Psoas muscle (tissue), 8 donors: ENCODE measurements around the gene HSPA13. TPM values are rescaled to one million over a fixed set of nuclear protein-coding genes. Genes with fewer than 3 reads are reported as not detected.
A peak's percentile ranks its signal among the peaks of the same experiment; 100 is the strongest.

Experiments
- ATAC-seq, 4 donors: fragments of 200-7000 bp; cut with Tn5 transposase; one replicate each; pipeline ENCODE4 v1.9.1; 2020; ENCODE audit warnings: moderate library complexity in 3 of 4, mild to moderate bottlenecking in 2 of 4
- DNase-seq, 2 donors: peaks; one replicate each; pipeline ENCODE4 v3.0.0-alpha.2; 2020
- H3K27ac ChIP-seq: fragments of 200-600 bp; one replicate; pipeline ENCODE4 v1.8.0; 2022
- H3K27me3 ChIP-seq, 3 donors: fragments of 200-600 bp in 1 of 3; one replicate each; pipeline versions ENCODE4 v1.6.1 to v1.8.0; 2013 to 2022; ENCODE audit warnings: low read length in 2 of 3, mild to moderate bottlenecking in 2 of 3, moderate library complexity in 1 of 3; ENCODE audit not compliant: insufficient read depth in 3 of 3
- H3K36me3 ChIP-seq, 2 donors: fragments of 200-600 bp in 1 of 2; one replicate each; pipeline versions ENCODE4 v1.6.1 to v1.8.0; 2013 to 2022; ENCODE audit warnings: low read depth in 1 of 2, mild to moderate bottlenecking in 1 of 2, moderate library complexity in 1 of 2; ENCODE audit not compliant: insufficient read depth in 1 of 2
- H3K4me1 ChIP-seq: fragments of 200-600 bp; one replicate; pipeline ENCODE4 v1.8.0; 2022
- H3K4me3 ChIP-seq: fragments of 200-600 bp; one replicate; pipeline ENCODE4 v1.8.0; 2022; ENCODE audit warnings: mild to moderate bottlenecking
- H3K9me3 ChIP-seq: fragments of 200-600 bp; one replicate; pipeline ENCODE4 v1.8.0; 2022
- CTCF ChIP-seq: fragments of 200-600 bp; IDR thresholded peaks from one replicate; pipeline ENCODE4 v1.8.0; 2022; ENCODE audit warnings: antibody characterized with exemption
- WGBS, 3 donors: extraction: QIAGEN DNeasy Blood & Tissue Kit; methylation state at CpG; one replicate each; pipeline versions ENCODE4 v1.1.6 to v1.1.7; 2013; 5-methylcytosine and 5-hydroxymethylcytosine counted together
- intact Hi-C, 2 donors: fragments of 100-400 bp; cut with DNase I; formaldehyde crosslinking; loops; one replicate each; pipeline versions ENCODE4 v1.11.0 to v1.14.2; 2022
- long read RNA-seq, 2 donors: library from polyadenylated mRNA; unstranded; transcript quantifications; one replicate each; pipeline ENCODE4 v2.0.0, GENCODE V29; 2021
- polyA plus RNA-seq, 3 donors: library from polyadenylated mRNA; stranded (reverse); fragments of 200-250 nt; gene quantifications; one replicate each; pipeline ENCODE4 v1.2.3, GENCODE V29; 2013
- total RNA-seq, 4 donors: library from RNA; stranded (reverse); fragmentation: NEBNext Ultra II Directional in 2 of 4; extraction: Animal tissue kit (Norgen Biotek cat#: 25700) in 2 of 4; gene quantifications; one replicate each; pipeline versions ENCODE4 v1.2.1 to v1.2.4, GENCODE V29; 2021 to 2023
- donor health status: healthy with polysubstance abuse.
- donor health status: DM: no; HTN: no; CAD: no; lungs with moderate emphysema.
- donor health status: Bipolar disorder and iron deficiency.
- donor health status: healthy.
- donor health status: DM: yes; HTN: yes; CAD: no.
- donor health status: DM: no; HTN: no; CAD: no.
- donor health status: DM: no; HTN: no; CAD: no.
- donor health status: DM: yes; HTN: yes; CAD: no.

HSPA13 gene
- total RNA-seq (10 to 100 TPM in 2 of 4 donors, 1 to 10 TPM in 2; 6.5 to 11.5 (median 9.3) TPM), polyA plus RNA-seq (10 to 100 TPM in 1 of 3 donors, 1 to 10 TPM in 2; 5.7 to 14.1 (median 7.6) TPM)
- long read RNA-seq, donor 1, transcript HSPA13-201 (5 exons, 3,986 nt) = major isoform, 9 of 10 reads
- long read RNA-seq, donor 1, partial matches to known transcripts = 0 of 10 reads
- long read RNA-seq, donor 1, other reads (novel, unspliced or antisense) = 1 of 10 reads
- long read RNA-seq, donor 2, transcript HSPA13-201 (5 exons, 3,986 nt) = major isoform, 20 of 21 reads
- long read RNA-seq, donor 2, partial matches to known transcripts = 1 of 21 reads
- long read RNA-seq, donor 2, other reads (novel, unspliced or antisense) = 0 of 21 reads

GRCh38 chr21:14382835-14383595 lies at the start of gene HSPA13:
Gene HSPA13 (minus strand): TSS chr21:14383146. CDS start chr21:14383119, 27 bp downstream.
- no peaks in the 10 kb centered on the region for H3K27me3 ChIP-seq
- H3K9me3 ChIP-seq = no peaks in the 10 kb centered on the region
- TF ChIP-seq CTCF = no peak
- peaks cover 19% of the 10 kb centered on the region for H3K4me1 ChIP-seq
- peak; percentile 99 to 100 (median 100) for ATAC-seq
- WGBS, 3 donors = 0 to 1% (median 1%) methylated on average over 41 to 46 of the region's 46 CpGs
- H3K4me3 ChIP-seq = peak within 1 kb of the TSS; percentile 81
- DNase-seq = peak; percentile 100
- intact Hi-C loops = loop anchor here in 1 of 2 donors (5.0 kb wide), 1 partner anchor 126 kb away; no protein-coding TSS in a partner anchor
- H3K27ac ChIP-seq = peak within 1 kb of the TSS; percentile 83
- peaks cover under 1 to 13% of the 10 kb centered on the region in 2 donors for H3K36me3 ChIP-seq

- H3K4me3 ChIP-seq = no peak overlapping the region
- no peaks in the 10 kb centered on the region for H3K27me3 ChIP-seq
- no peaks in the 10 kb centered on the region for H3K4me1 ChIP-seq
- TF ChIP-seq CTCF = no peak
- no peaks in the 10 kb centered on the region for H3K36me3 ChIP-seq
- 78 to 87% (median 83%) methylated on average over 2 of the region's 2 CpGs for WGBS, 3 donors
- DNase-seq = no peak
- intact Hi-C loops = no loop called here
- peaks cover 20% of the 10 kb centered on the region for H3K9me3 ChIP-seq
- ATAC-seq = no peak
- H3K27ac ChIP-seq = no peak overlapping the region
These were observed 36.0 kb upstream of the HSPA13 start for GRCh38 chr21:14418920-14419319.

GRCh38 chr21:14414932-14415508 lies 32.1 kb upstream of the HSPA13 start:
- no peaks in the 10 kb centered on the region for H3K27me3 ChIP-seq
- 80 to 89% (median 87%) methylated on average over 2 of the region's 2 CpGs for WGBS, 3 donors
- no peak overlapping the region for H3K4me3 ChIP-seq
- intact Hi-C loops = no loop called here
- DNase-seq (no peak), ATAC-seq (no peak)
- no peak overlapping the region for H3K27ac ChIP-seq
- TF ChIP-seq CTCF = no peak
- H3K36me3 ChIP-seq = no peaks in the 10 kb centered on the region
- peaks cover 12% of the 10 kb centered on the region for H3K9me3 ChIP-seq
- H3K4me1 ChIP-seq = no peaks in the 10 kb centered on the region

GRCh38 chr21:14405962-14406361 lies 23.0 kb upstream of the HSPA13 start:
- Histone ChIP-seq H3K4me3 (no peak overlapping the region), H3K9me3 (no peaks in the 10 kb centered on the region), H3K27ac (no peak overlapping the region), H3K36me3 (no peaks in the 10 kb centered on the region), H3K4me1 (no peaks in the 10 kb centered on the region), H3K27me3 (no peaks in the 10 kb centered on the region)
- ATAC-seq (no peak), DNase-seq (no peak)
- no peak for TF ChIP-seq CTCF
- WGBS, 3 donors = 19 to 27% (median 21%) methylated on average over 2 of the region's 2 CpGs
- intact Hi-C loops = no loop called here
